ENCODE measurements around the gene ATP7A.

Gene ATP7A

GRCh38 chrX:77961063-77961462, 50.6 kb downstream of the ATP7A start:
- no peak overlapping the region for H3K4me3 ChIP-seq (ENCODE audit: low read depth, low read length)
- no peak for DNase-seq (ENCODE audit: low read depth)
- no peak for TF ChIP-seq CTCF (IDR thresholded peaks at IDR 0.05; ENCODE audit: insufficient read depth, low read depth, low read length, missing control alignments)

GRCh38 chrX:77962068-77962902, 51.8 kb downstream of the ATP7A start:
- TF ChIP-seq CTCF (IDR thresholded peaks at IDR 0.05; ENCODE audit: insufficient read depth, low read depth, low read length, missing control alignments) = no peak

GRCh38 chrX:77966361-77966760, 55.9 kb downstream of the ATP7A start:
- H3K4me3 ChIP-seq (ENCODE audit: low read depth, low read length) = no peak overlapping the region
- DNase-seq (ENCODE audit: low read depth) = no peak
- no peak for TF ChIP-seq CTCF (IDR thresholded peaks at IDR 0.05; ENCODE audit: insufficient read depth, low read depth, low read length, missing control alignments)

More at GRCh38 chrX:77962068-77962902, 51.8 kb downstream of the ATP7A start:
- DNase-seq (ENCODE audit: low read depth) = no peak
- no peak overlapping the region for H3K4me3 ChIP-seq (ENCODE audit: low read depth, low read length)

DNA sequence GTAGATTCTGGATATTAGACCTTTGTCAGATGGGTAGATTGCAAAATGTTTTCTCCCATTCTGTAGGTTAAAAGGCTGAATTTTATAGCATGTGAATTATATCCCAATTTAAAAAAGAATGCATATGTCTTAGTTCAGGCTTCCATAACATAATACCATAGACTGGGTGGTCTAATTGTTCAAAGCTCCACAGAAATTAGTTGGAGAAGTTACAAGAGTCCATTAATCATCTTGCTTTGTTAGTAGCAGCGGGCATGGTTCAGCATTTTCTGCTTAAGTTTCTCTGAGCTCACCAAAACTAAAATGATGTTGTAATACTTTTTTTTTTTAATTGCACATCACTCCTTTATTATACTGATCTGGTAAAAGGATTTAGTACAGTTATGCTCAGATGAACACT, 57.1 kb downstream of the ATP7A start:
- no peak for DNase-seq (ENCODE audit: low read depth)
- no peak for TF ChIP-seq CTCF (IDR thresholded peaks at IDR 0.05; ENCODE audit: insufficient read depth, low read depth, low read length, missing control alignments)

GRCh38 chrX:77969538-77969937, 59.0 kb downstream of the ATP7A start, which contains the start of gene PGAM4:
TSS of gene PGAM4 (minus strand) at chrX:77969638. CDS start at chrX:77969638, 0 bp downstream.
- TF ChIP-seq CTCF (IDR thresholded peaks at IDR 0.05; ENCODE audit: insufficient read depth, low read depth, low read length, missing control alignments) = no peak
- no peak for DNase-seq (ENCODE audit: low read depth)
- H3K4me3 ChIP-seq (ENCODE audit: low read depth, low read length) = no peak within 1 kb of the TSS

More for the DNA sequence above, 57.1 kb downstream of the ATP7A start:
- H3K4me3 ChIP-seq (ENCODE audit: low read depth, low read length) = no peak overlapping the region

DNA sequence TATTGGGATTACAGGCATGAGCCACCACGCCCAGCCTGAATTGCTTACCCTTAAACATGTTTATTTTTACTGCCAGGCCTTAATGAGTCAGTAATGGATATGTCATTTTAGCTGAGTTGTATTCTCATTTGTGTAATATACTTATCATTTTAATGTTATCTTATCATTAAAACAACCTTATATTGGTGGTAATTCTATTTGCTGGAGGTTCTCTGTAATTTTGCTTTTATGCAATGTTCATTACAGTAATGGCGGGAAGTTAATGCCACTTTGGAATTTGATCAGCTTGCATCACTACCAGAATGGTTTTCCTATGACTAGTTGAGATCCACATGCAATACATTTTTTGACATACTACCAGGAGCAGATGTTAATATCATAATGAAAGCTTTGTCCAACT, 65.3 kb downstream of the ATP7A start:
- DNase-seq (ENCODE audit: low read depth) = no peak
- H3K4me3 ChIP-seq (ENCODE audit: low read depth, low read length) = no peak overlapping the region
- TF ChIP-seq CTCF (IDR thresholded peaks at IDR 0.05; ENCODE audit: insufficient read depth, low read depth, low read length, missing control alignments) = no peak
